ENCODE results near the gene CFAP299. TPM values are rescaled to one million over a fixed set of nuclear protein-coding genes. Genes with fewer than 3 reads are reported as not detected.

CFAP299 gene
- total and polyA plus RNA-seq, 5 experiments from 2014 or later: 0.37 to 0.74 TPM; not detected in 3

DNA sequence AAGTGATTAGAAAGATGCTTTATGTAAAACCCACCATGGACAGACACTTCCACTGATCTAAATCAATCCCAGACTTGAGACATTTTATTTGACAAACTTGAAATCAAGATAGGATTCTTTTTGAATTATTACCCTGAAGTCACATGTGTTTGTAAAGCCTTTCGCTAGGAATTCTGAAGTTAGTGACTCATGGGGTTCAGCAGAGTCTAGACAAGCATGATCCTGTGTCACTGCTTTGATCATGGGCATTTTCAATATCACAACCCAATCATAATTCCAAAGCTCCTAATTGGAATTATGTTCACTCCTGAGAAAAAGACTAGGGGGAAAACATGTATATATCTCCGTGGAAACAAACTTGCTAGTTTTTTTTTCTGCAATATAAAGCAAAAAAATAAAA is 627.5 kb downstream of the CFAP299 start:
- Mint-ChIP-seq H3K36me3 (no peaks in the 10 kb centered on the region), H3K4me3 (no peak overlapping the region), H3K9me3 (no peaks in the 10 kb centered on the region), H3K27me3 (peaks cover 0 to 10% (median 0%) of the 10 kb centered on the region in 5 donors), H3K4me1 (no peaks in the 10 kb centered on the region), H3K27ac (no peak overlapping the region)
- DNase-seq (no peak), ATAC-seq (no peak)
- POLR2A ChIA-PET: no interaction called here

DNA sequence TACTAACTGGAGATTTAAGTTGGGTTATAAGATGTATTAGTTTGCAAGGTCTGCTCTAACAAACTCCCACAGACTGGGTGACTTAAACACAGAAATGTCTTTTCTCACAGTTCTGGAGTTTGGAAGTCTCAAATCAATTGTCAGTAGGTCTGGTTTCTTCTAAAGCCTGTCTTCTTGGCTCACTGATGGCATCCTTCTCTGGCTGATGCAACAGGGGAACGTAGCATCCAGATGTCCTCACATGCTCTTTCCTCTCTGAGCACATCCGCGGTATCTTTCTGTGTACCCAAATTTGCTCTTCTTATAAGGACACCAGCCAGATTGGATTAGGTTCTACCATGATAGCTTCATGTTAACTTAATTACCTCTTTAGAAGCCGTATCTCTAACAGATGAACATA is 631.8 kb downstream of the CFAP299 start:
- H3K4me1 Mint-ChIP-seq: no peaks in the 10 kb centered on the region
- peaks cover 0 to 10% (median 2%) of the 10 kb centered on the region in 5 donors for H3K27me3 Mint-ChIP-seq
- peaks cover 0 to 6% (median 0%) of the 10 kb centered on the region in 9 donors for H3K9me3 Mint-ChIP-seq
- POLR2A ChIA-PET: no interaction called here
- no peak for ATAC-seq
- peaks cover 0 to 3% (median 0%) of the 10 kb centered on the region in 3 donors for H3K36me3 Mint-ChIP-seq
- H3K27ac Mint-ChIP-seq: peak overlapping the region in 1 of 10 donors; percentile 5
- DNase-seq: no peak
- H3K4me3 Mint-ChIP-seq: no peak overlapping the region

DNA sequence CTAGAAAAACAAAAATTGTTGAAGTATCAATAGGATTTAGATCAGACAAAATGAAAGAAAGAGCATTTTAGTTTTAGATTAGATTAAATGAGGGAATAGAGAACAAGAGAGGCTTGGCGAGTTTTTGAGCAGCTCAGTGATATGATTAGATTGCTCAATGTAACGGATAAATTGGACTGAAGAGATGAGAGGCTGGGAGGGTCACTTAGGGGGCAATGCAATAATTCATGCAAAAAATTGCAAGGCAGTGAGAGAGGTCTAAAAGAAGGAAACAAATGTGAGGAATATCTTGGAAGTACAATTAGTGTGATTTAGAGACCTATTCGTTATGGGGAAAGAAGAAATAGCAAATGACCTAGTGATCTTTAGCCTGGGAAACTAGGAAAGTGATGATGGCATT is 644.7 kb downstream of the CFAP299 start:
- Mint-ChIP-seq H3K9me3 (no peaks in the 10 kb centered on the region), H3K4me1 (no peaks in the 10 kb centered on the region), H3K27me3 (peaks cover 5 to 37% (median 8%) of the 10 kb centered on the region in 5 donors), H3K36me3 (peaks cover 0 to 12% (median 0%) of the 10 kb centered on the region in 3 donors), H3K4me3 (no peak overlapping the region), H3K27ac (no peak overlapping the region)
- POLR2A ChIA-PET: no interaction called here
- DNase-seq: no peak
- ATAC-seq: no peak

DNA sequence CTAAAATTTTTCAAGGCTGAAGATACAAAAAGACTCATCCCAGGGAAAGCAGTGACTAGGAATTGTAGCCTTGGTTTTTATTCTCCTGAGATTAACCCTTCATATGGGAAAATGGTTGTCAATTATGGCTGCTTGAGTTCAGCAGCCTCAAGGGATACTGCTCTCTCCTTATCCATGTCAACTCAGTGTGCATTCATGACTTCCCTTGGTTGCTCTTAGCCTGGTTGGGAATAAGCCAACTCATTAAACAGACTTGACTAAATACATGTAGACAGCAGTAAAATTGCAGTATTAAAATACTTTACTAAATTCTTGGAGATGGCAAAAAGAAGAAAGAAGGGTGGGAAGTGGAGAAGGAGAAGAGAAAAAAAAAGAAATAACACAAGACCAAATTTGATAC is 650.5 kb downstream of the CFAP299 start:
- H3K27me3 Mint-ChIP-seq: peaks cover 0 to 5% (median 0%) of the 10 kb centered on the region in 5 donors

DNA sequence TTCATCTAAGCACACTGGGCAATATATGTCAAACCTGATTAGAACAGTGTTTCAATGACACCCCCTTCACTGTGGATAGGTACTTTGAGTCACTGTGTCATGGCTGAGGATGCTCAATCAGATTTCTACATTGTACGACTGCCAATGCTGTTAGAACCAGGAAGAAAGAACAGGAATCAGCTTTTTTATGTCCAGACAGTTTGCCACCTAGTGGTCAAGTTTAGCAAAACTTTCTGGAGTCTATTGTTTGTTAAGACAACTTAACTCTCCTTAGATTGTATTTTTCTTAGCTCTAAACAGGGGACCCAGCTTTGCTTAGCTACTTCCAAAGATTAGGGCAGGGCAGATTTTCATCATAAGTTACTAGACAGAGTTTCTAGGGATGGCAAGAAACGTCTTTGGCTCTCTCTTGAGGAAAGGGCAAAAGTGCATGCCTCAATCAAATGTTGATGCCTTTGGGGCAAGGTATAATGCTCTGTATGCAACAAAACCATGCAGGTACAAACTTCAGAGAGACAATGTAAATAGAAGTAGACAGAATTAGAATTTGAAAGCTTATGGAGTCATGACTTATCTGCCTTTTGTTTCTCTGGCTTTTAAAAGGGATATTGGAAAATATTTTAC is 654.5 kb downstream of the CFAP299 start:
- Mint-ChIP-seq H3K36me3 (no peaks in the 10 kb centered on the region), H3K9me3 (no peaks in the 10 kb centered on the region), H3K27me3 (peaks cover 0 to 7% (median 2%) of the 10 kb centered on the region in 5 donors), H3K27ac (no peak overlapping the region), H3K4me1 (peaks cover 2 to 19% (median 6%) of the 10 kb centered on the region in 4 donors), H3K4me3 (no peak overlapping the region)
- DNase-seq: peak in 6 of 10 donors; percentile 20 to 62 (median 40)
- peak; percentile 46 to 50 for ATAC-seq
- POLR2A ChIA-PET: no interaction called here

More for the DNA sequence above, 650.5 kb downstream of the CFAP299 start:
- Mint-ChIP-seq H3K27ac (no peak overlapping the region), H3K4me3 (no peak overlapping the region), H3K36me3 (no peaks in the 10 kb centered on the region), H3K4me1 (peaks cover 2 to 11% (median 6%) of the 10 kb centered on the region in 4 donors), H3K9me3 (no peaks in the 10 kb centered on the region)
- DNase-seq (no peak), ATAC-seq (no peak)
- POLR2A ChIA-PET: no interaction called here

DNA sequence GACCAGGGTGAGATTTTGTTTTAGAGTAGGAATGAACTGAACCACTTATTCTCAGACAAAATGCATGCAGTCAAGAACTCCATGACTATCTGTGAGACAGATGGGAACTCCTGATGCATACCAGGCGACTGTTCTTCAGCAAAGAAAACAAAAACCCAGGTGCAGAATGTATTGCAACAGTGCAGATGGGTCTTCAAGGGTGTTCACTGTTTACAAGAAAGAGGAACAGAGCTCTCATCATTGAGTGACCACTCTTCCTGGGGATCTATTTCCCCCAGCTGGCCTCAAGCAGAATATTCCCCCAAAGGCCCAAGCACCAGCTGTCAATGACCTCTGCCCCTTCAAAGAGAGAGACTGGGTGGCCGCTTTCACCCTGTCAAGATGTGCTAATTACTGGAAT is 655.3 kb downstream of the CFAP299 start:
- Mint-ChIP-seq H3K36me3 (no peaks in the 10 kb centered on the region), H3K9me3 (no peaks in the 10 kb centered on the region), H3K4me3 (no peak overlapping the region), H3K27ac (no peak overlapping the region), H3K27me3 (peaks cover 0 to 7% (median 2%) of the 10 kb centered on the region in 5 donors), H3K4me1 (peaks cover 2 to 19% (median 6%) of the 10 kb centered on the region in 4 donors)
- DNase-seq (no peak), ATAC-seq (no peak)
- POLR2A ChIA-PET: no interaction called here

DNA sequence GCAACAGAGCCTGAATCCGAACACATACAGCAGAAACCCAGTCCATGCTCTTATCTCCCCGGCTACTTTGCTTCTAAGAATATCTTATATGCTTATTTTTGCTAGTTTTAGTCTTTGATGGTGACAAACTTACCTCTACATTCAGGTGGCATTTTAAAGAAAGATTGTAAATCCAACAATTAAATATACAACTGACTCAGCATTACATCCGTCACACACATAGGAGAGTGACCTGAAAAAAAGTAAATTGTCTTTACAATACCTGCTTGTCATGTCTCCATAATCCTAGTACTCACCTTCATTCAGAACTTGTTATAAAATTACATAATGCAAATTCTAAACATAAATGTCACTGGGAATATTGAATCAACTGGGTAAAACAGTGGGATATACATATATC is 664.4 kb downstream of the CFAP299 start:
- Mint-ChIP-seq H3K4me3 (no peak overlapping the region), H3K4me1 (peaks cover 0 to 13% (median 0%) of the 10 kb centered on the region in 4 donors), H3K9me3 (peaks cover 0 to 8% (median 0%) of the 10 kb centered on the region in 9 donors), H3K27ac (no peak overlapping the region), H3K27me3 (peaks cover 0 to 4% (median 3%) of the 10 kb centered on the region in 5 donors), H3K36me3 (peaks cover 0 to 8% (median 5%) of the 10 kb centered on the region in 3 donors)
- POLR2A ChIA-PET: no interaction called here
- ATAC-seq (no peak), DNase-seq (no peak)

DNA sequence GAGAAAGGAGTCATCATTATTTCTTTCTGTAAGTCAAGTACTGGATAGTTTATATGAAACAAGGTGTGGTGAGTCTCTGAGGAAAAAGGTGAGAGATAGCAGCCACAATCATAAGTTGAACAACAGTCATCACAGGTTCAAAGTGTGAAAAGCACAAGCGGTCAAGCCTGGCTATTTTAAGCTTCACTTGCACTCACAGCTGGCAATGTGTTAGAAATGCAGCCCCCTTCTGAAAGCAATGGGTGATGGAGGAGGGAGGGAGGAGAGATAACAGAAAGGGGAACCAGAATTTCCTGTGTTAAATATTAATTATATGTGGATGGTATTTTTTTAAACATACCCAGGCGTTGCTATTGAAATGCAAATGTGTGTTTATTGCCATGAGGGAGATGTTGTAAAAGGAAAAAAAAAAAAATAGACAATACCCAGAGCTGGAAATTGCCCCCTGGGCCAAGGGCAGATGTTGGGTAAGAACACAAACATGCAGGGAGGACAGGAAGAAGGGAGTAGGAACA is 668.1 kb downstream of the CFAP299 start:
- Mint-ChIP-seq H3K4me1 (peaks cover 0 to 13% (median 0%) of the 10 kb centered on the region in 4 donors), H3K36me3 (peaks cover 0 to 14% (median 0%) of the 10 kb centered on the region in 3 donors), H3K27ac (peak overlapping the region in 2 of 10 donors; percentile 2 to 4), H3K27me3 (peaks cover 0 to 5% (median 1%) of the 10 kb centered on the region in 5 donors), H3K9me3 (peaks cover 0 to 8% (median 0%) of the 10 kb centered on the region in 9 donors), H3K4me3 (no peak overlapping the region)
- ATAC-seq (no peak), DNase-seq (no peak)
- POLR2A ChIA-PET: no interaction called here

DNA sequence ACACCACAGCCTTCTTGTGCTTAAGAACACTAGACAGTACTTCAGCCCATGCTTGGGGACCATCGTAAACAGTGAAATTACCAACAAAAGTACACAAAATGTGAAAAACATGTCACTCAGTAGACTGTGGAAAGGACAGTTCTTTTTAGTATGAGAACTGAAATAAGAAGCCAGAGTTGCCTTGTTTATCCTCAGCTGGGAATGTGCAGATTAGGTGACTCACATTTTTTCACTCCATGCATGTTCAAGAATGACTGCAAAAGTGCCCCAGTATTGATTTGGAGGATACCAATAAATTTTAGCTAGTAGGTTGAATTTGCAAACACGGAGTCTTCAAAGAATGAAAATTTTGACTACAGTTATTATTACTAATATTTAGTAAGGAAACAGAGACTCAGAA is 671.9 kb downstream of the CFAP299 start:
- ATAC-seq: no peak
- POLR2A ChIA-PET: no interaction called here
- peaks cover 0 to 13% (median 0%) of the 10 kb centered on the region in 4 donors for H3K4me1 Mint-ChIP-seq
- H3K9me3 Mint-ChIP-seq: peaks cover 0 to 6% (median 0%) of the 10 kb centered on the region in 9 donors
- peaks cover 0 to 6% (median 0%) of the 10 kb centered on the region in 3 donors for H3K36me3 Mint-ChIP-seq
- no peak overlapping the region for H3K27ac Mint-ChIP-seq
- H3K27me3 Mint-ChIP-seq: peaks cover 0 to 6% (median 4%) of the 10 kb centered on the region in 5 donors
- no peak for DNase-seq
- H3K4me3 Mint-ChIP-seq: no peak overlapping the region

Other genes with a start within 250 kb of the CFAP299 start
- 10 to 100 TPM; 11.1 to 11.5 TPM for gene PRDM8, start 138.2 kb upstream of the CFAP299 start, total RNA-seq
- 1 to 10 TPM in 1 of 3 donors, under 1 TPM in 2; 0.55 to 1.8 (median 0.76) TPM for gene PRDM8, start 138.2 kb upstream of the CFAP299 start, polyA plus RNA-seq
- gene FGF5, start 69.1 kb upstream of the CFAP299 start, total RNA-seq: not detected
- not detected for gene FGF5, start 69.1 kb upstream of the CFAP299 start, polyA plus RNA-seq

All from naive thymus-derived CD8-positive, alpha-beta T cell (primary cell).